Activated T-cell treated with anti-CD3 and anti-CD28 coated beads, Interleukin-2, amount 50 U/mL, for 48 hours (primary cell): ENCODE measurements around the gene NME4.
"Not testable (repeated sequence)": the region's sequence is repeated elsewhere in the genome, so short reads cannot be mapped to it uniquely, and the experiment has no call there.

Experiments used
- DNase-seq, 2 experiments: peaks; one replicate each; pipeline ENCODE4 v3.0.0-alpha.2; 2020

Gene NME4

DNA sequence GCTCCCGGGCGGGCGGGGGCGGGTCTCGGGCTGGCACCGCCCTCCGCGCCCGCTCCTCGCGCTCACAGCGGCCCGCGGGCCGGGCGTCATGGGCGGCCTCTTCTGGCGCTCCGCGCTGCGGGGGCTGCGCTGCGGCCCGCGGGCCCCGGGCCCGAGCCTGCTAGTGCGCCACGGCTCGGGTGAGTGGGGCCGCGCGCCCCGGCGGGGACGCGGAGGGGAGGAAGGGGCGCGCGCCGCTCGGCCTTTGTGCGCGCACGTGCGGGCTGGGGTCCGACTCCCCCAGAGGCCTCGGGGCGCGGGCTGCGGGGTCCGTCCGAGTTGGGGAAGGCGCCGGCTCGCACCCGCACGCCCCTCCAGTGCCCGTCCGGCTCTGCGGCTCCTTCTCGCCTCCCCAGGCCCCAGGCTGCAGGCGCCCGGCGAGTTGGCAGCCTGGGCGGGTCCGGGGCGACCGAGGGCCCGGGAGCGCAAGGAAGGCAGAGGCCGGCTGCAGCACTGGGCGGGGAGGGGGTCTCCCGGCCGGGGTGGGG, at the start of gene NME4:
Gene NME4, plus strand, starts transcription at position 65 of the 527 bp plus-strand sequence. Its CDS starts 24 bp downstream, at position 89.
- DNase-seq: peak; percentile 41 to 52

DNA sequence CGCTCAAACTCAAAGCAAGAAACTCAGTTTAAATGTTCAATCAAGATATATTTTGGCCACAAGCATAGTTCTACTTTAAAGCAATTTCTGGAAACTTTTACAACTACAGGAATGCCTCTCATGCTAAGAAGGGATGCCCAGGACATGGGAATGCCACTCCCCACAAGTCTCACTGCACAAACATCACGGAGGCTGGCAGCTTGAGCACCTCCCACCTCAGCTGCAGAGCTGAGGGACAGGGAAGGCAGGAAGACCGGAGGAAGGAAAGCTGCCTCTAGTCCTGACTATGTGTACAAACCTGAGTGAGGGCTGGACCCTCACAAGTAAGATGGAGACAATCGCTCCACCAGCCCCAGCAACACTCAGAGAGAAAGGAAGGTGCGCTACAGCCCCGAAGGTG, 49.8 kb upstream of the NME4 start:
- no peak for DNase-seq

DNA sequence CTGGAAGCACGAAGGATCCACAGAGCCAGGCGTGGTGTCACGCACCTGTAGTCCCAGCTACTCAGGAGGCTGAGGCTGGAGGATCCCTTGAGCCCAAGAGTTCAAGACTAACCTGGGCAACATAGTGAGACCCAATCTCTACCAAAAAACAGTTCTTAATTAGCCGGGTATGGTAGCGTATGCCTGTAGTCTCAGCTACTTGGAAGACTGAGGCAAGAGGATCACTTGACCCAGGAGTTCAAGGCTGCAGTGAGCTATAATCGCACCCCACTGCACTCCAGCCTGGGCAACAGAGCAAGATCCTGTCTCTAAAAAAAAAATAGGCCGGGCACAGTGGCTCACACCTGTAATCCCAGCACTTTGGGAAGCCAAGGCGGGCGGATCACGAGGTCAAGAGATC, 48.5 kb upstream of the NME4 start:
- DNase-seq: not testable (repeated sequence)

DNA sequence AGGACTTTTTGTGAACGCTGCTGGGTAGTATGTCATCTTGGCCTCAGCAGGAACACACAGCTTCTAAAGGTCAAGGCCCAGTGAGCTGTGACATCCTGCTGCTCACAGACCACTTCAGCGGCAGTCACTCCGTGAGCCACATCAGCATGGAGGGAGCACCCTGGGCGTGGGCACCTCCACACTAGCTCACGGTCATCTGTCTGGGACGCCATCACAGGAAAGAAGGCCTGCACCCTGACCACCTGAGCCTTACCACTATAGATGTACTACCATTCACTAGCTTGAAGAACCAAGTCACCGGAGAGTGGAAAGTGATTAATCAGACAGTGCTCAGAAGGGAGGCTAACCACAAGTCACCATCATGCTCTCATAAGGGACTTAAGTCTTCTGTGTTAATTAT, 47.8 kb upstream of the NME4 start:
- no peak for DNase-seq

DNA sequence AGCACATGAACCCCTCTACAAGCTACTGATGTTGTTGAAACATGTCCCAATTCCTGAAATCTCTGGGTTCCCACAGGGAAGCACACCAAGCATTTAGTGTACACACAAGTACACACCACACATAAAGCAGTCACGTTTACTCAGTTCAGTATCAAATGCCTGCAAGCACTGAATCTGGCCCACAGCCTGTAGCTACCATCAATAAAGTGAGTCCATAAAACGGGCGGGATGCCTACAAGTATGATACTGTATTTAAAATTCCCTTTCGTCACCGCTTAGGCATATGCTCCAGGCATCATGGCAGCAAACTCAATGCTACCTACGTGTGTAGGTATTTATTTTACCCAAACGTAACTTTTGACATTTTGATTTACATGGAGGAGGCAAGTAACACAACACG, 46.8 kb upstream of the NME4 start:
- no peak for DNase-seq

DNA sequence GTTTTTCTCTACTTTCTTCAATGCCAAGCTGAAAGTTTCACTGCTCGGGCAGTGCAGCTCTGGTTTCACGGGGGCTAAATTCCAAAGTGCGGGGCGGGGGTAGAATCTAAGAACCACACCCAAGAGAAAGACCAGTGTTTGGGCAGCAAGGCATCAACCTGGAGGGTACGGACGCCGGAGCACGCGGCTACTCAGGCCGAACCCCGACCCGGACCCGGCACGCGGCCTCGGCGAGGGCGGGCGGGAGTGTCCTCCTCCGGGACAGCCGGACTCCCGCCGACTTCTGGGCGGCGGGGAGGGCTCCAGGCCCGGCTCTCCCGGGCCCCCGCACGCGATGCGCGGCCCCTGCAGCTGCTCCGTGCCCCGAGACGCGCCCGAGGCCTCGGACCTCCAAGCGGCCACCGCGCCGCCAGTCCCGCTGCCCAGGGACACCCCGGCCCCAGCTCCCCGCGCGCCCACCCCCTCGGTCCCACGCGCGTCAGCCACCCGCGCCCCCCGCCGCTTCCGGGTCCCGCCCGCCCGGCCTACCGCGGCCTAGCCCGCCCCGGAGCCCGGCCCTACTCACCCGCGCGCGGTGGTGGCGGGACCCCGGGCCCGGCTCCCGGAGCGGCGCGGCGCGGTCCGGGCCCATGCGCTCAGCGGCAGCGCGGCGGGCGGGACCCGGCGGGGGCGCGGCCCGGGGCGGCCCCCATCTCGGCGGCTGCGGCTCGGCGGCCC, 45.0 kb upstream of the NME4 start:
- no peak for DNase-seq

DNA sequence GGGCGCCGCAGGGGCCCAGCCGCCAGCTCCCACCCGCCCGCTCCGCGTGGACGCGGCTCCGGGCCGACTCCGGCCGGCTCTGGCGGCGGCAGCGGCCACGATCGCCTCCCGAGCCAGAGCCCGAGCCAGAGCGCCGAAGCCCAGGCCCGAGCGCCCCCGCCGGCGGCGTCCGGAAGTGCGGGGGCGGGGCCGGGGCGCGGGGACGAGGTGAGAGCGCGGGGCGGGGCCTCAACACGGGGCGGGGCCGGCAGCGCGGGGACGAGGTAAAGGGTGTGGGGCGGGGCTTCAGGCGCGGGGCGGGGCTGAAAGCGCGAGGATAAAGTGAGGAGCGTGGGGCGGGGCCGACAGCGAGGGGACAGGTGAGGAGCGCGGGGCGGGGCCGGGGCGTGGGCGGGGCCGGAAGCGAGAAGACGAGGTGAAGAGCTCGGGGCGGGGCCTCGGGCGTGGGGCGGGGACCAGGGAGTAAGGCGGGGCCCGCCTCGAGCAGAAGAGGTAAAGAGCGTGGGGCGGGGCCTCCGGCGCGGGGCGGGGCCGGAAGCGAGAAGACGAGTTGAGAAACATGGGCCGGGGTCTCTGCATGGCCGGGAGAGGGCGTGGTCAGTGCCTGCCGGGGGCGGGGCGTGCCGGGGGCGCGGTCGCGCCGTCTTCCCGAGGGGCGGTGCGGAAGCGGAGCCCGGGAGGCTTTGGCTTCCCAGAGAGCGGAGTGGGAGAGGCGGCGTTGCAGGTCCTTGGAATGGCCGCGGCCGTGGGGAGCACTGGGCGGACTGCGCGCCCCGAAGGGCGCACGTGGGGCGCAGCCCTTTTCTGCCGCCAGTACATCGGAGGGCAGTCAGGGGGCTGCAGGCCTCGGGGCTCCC, 44.2 kb upstream of the NME4 start, which contains the start of gene AXIN1:
Gene AXIN1, minus strand, starts transcription at position 177 of the 857 bp plus-strand sequence. CDS start 5,698 bp downstream, outside the sequence.
- peak; percentile 100 for DNase-seq

DNA sequence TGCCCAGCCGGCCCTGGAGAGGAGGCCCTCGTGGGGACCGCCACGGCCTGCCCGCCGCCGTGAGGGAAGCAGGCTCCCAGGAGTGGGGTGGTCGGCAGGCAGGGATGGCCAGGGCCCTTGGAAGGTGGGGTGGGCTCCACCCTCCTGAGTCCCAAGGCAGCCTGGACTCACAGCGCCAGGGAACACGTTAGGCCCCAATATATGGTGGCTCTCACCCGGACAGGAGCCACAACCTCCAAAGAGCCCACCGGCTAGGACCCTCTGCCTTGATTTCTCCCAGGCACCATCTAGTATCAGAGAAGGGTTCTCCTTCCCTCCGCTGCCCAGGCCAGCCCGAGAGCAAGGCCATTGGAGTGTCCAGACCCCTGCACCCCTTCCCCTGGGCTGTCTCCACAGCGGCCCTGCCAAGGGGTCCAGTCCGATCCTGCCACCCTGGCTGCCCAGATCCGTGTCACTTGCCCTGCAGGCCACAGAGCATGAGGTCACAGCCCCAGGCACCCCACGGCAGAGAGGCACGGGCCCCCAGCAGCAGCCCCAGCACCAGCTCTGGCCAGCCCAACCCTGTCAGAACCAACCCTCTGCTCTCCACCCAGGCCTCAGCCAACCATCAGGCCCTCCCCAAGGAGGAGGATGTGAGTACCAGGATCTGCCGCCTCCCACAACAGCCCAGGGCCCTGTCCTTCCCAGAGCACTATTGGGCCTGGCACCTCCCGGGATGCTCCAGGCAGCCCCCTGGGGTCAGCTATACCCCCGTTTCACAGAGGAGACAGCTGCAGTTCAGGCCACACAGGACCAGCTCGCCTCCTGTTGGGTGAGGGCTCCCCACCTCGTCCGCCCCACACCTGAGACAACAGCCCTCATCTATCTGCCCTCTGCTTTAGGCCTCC, 43.4 kb upstream of the NME4 start:
- DNase-seq: no peak

DNA sequence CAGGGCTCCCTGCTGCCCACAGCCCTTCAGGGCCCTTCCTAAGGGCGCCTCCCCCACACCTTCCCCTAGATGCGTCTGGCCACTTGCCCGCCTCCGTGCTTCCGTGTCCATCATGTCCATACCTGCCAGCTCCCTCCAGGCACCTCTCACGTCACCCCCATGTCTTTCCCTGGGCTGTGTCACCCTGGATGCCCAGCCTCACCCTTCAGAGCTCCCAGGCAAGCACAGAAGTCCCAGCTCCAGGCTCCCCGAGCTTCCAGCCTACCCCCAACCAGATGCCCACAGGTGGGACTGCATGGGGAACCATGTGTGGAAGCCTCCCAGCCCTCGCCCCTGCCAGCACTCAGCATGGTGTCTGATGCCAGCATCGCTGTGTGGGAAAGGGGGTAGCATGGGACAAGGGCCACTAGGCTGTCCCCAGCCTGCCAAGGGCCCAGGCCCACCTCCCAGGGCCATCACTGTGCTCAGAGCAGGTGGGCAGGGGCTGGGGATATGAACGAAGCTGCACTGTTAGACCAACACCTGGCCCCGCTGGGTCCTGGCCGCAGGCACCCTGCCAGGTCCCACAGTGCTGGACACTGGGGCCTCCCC, 42.6 kb upstream of the NME4 start:
- no peak for DNase-seq

DNA sequence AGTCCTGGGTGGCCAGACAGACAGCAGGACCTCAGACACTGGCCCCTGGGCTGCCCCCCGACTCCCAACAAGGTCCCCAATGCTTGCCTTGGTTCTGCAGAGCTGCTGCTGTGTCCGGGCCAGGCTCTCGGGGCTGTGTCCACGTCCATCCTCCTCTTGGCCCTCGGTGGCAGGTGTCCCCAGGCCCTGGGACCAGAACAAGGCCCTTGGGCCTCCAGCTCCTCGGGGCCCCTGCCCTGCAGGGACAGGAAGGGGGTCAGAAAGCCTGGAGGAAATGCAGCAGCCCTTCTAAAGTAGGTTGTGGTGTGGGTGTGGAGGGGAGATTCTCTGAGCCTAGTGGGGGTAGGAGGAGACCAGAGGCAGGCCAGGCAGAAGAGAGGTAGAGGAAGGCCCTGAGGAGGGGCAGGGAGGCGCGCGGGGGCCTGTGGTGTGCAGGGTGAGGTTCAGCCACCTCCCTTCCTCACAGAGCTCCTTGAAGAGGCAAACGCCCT, 42.0 kb upstream of the NME4 start:
- no peak for DNase-seq

DNA sequence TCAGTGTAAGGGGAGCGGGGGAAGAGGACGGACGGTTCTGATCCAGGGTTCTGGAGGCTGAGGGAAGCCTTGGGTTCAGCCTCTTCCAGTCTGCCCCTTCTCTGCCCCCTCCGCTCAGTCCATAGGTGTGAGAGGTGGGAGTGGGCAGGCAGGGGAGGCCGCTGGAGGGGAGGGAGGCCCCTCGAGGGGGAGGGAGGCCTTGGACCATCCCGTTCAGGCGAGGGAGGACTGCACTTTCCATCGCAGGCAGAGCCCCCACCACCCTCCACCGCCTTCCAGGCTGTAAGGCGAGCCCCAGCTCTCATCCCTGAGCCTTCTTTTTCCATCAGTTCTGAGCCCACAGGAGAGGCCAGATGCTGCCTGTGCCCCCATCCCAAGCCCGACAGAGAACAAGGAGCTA, 40.3 kb upstream of the NME4 start:
- no peak for DNase-seq

DNA sequence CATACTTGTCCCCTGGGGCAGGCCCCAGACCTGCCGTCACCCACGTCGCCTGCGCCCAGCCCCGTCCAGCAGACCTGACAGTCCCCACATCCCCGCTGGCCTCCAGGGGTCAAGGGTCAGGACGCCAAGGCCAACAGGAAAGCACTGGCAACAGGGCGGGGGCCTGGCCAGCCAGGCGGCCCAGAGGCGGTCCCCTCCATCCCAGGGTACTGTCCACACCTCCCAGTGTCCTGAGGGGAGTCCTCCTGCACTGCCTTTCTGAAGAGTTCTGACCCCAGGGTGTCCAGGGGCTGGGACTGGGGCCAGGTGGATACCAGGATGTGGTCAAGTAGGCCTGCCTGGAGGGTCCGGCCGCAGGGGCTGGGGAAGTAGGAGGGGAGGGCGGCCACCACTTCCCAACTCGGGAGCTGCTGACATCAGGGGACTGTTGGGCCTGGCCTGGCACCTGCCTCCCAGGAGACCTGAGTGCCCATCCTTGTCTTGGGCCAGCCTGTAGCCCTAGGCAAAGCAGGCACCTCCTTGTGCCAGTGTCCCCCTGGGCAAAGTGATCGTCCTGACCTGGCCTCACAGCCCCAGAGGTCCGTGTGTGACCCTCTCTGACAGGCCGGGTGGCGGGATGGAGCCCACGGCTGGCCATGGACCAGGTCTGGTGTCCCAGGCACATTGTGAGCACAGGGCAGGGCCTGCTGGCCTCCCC, 37.8 kb upstream of the NME4 start:
- DNase-seq: no peak

DNA sequence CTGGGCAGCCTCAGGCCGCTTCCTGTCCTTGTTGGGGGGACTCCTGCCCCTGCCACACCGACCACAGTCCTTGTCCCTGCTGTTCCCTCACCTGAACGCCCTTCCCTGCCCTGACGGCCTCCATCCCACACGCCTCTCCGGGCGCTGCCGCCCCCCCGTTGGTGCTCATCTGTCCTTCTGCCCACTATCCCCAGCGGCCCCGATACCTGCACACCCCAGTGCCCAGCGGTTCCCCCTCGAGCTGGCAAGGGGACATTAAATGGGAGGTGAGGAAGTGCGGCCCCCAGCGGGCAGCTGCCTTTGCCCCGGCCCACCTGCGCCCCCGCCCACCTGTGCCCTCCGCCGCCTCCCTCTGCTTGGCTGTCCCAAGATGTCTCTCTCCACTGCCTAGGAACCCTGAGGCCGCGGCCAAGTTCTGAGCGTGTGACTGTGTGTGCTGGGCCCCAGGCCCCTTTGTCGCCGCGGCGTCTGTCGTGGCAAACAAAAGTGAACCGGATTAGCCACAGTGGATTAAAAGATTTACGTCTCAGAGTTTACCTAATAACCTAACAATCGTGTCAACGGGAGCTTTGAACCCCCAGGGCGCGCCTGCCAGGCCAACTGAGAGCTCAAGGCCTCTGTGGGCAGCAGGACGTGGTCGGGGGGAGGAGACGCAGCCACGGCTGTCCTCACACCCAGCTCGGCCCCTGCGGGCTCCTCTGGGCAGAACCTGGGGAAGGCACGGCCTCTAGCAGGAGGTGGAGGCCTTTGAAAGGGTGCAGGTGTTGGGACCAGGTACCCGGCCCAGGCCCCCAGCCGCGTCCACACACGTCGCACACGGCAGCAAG, 36.9 kb upstream of the NME4 start:
- DNase-seq: no peak

DNA sequence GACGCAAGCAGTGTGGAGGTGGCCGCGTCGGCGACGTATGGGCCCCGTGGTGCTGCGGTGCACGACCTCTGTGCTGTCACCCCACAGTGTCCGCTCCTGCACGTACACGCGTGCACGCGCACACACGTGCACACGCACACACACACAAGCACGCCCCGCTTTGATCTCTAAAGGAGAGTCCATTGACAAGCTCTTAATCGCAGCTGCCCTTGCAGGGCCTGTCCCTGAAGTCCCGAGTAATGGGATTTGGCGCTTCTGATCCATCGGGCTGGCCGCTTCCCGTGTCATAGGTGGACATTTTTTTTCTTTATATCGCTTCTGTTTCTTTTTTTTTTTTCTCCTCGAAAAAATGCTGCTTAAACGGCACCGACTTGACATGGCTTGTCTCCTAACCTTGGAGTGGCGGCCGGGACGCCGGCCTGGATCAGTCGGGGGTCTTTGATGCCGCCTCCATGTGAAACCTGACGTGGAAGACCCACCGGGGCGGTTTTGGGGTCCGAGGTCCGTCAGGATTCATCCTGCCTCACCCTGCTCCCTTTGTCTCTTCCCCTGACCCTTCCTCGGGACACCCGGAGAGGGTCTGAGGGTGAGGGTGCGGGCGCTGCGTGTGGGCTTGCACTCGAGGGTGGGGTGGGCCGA, 36.2 kb upstream of the NME4 start:
- DNase-seq: no peak

DNA sequence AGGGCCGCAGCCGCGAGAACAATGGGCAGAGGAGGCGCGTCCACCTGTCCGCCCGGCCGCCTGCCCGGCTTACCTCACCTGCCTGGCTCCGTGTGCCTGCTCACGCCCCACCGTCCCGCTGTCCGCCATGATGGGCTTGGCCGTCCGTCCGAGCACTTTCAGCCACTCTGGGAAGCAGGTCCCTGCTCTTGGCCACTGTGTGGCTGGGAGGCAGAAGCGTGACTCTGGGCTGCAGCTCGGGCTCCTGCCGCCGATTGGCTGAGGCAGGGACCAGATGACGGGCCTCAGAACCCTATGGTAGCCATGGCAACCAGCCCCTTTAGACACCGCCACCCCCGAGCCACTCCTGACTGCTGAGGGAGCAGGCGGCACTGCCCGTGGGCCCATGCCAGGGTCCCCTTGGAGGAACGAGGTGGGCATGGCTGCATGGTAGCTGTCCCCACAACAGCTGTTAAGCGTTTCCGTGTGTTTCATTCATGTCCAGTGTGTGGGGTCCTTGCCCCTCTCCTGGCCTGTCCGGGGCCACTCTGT, 35.6 kb upstream of the NME4 start:
- no peak for DNase-seq

DNA sequence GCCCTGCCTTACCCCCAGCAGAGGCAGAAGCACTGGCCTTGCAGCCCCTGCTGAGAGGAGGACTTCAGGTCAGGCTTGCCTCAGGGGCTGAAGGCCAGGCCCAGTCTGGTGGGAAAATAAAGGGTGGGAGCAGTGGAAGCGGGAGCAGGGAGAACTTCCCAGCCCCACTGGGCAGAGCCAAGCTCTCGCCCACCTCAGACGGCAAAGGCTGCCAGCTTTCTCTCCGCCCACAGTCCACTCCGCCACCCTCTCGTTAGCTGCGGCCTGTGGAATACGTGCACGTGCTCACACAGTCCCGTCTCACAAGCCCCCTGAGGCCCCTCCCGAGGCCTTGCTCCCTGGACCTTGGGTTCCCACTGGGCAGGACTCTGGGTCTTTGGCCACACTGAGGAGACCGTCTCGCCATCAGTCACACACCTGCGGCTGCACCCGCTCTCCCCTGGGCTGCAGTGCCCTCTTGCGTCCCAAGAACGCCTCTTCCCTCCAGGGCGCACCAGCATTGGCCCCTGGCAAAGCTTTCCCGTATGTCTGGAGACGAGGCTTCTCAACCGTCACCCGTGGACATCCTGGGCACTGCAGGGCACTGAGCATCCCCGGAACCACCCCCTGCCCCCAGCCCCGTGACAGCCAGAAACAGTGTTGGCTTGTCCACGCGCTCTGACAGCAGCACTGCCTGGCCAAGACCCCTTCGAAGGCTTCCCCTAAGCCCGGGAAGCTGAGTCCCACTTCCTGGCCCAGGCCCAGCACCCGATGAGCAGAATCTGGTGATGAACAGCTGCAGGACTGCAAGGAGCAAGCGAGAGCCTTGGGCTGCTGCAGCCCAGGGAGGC, 34.9 kb upstream of the NME4 start:
- peak; percentile 83 for DNase-seq

DNA sequence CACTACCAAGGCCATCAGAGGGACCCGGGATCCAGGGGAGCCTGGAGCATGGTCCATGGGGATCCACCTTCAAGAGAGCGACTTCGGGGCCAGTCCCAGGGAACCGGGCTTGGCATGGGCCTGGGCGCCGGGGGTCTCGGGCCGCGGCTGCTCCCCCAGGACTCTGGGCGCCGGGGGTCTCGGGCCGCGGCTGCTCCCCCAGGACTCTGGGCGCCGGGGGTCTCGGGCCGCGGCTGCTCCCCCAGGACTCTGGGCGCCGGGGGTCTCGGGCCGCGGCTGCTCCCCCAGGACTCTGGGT, 34.3 kb upstream of the NME4 start:
- not testable (repeated sequence) for DNase-seq

DNA sequence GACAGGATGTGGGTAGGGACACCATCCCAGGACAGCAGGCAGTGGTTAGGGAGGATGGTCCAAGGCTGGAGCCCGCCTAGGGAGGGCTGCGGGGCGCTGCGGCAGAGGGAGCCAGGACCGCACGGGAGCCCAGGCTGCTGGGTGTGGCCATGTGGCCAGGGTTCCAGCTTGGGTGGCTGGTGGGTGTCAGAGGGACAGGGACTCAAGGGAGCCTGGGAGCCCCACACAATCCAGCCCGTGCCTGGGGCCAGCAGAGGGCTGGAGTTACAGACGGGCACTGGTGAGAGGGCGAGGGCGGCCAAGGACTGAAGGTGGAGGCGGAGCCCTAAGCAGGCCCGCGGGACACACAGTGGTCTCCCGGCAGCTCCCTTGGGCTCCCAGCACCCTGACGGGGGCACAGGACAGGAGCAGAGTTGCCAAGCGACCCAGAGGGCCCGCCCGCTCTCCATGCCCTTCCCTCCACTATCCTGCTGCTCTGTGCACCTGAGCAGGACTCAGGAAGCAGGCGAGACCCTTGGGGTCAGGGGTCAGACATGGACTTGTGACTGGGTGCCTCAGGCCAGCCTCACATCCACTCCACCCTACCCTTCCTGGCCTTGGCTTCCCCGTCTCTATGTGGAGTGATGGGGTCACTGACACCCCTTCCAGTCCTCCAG, 33.8 kb upstream of the NME4 start:
- no peak for DNase-seq
